IMR-90 (cell line): ENCODE data around the gene TBC1D32. TPM values are rescaled to one million over a fixed set of nuclear protein-coding genes. Genes with fewer than 3 reads are reported as not detected.

Experiments used
- ATAC-seq: fragments of 200-7000 bp; cut with Tn5 transposase; 2 replicates; pipeline ENCODE4 v1.9.1; 2020; ENCODE audit warnings: low read depth, mild to moderate bottlenecking, moderate library complexity
- BruUV-seq: library from RNA; stranded (reverse); fragments of 400-500 nt; replicated peaks from 2 replicates; lab custom pipeline; 2021; lab: Mats Ljungman, UMichigan
- CTCF ChIA-PET: fragments of 300-600 bp; formaldehyde crosslinking; extraction: SDS; loops from one replicate; lab custom pipeline; 2021; ENCODE audit warnings: antibody characterized with exemption; lab: Yijun Ruan, JAX
- POLR2A ChIA-PET: fragments of 300-600 bp; sonication (Branson Sonifier 250); formaldehyde crosslinking; loops from one replicate; lab custom pipeline; 2022; ENCODE audit warnings: antibody characterized with exemption; ENCODE audit not compliant: unreplicated experiment; lab: Charles Lee
- DNase-seq: peaks from one replicate; pipeline ENCODE4 v3.0.0; 2013
- H2AFZ ChIP-seq: replicated peaks from 2 replicates; pipeline ENCODE3; 2013; ENCODE audit warnings: low read length, mild to moderate bottlenecking; ENCODE audit not compliant: poor library complexity
- H2AK5ac ChIP-seq: 2 replicates; pipeline ENCODE4 v1.6.1; 2013; ENCODE audit warnings: low read depth, low read length, inconsistent platforms
- H2AK9ac ChIP-seq: replicated peaks from 2 replicates; pipeline ENCODE3; 2013; ENCODE audit warnings: mild to moderate bottlenecking, low read depth, low read length, moderate library complexity; ENCODE audit not compliant: poor library complexity
- H2BK120ac ChIP-seq: 2 replicates; pipeline ENCODE4 v1.6.1; 2013; ENCODE audit warnings: low read depth, low read length, inconsistent platforms
- H2BK15ac ChIP-seq: 3 replicates; pipeline ENCODE4 v1.6.1; 2013; ENCODE audit warnings: low read depth, low read length, inconsistent platforms
- H2BK20ac ChIP-seq: 2 replicates; pipeline ENCODE4 v1.6.1; 2013; ENCODE audit warnings: low read depth, mild to moderate bottlenecking, inconsistent platforms, low read length, moderate library complexity
- H2BK5ac ChIP-seq: 2 replicates; pipeline ENCODE4 v1.6.1; 2013; ENCODE audit warnings: mild to moderate bottlenecking, low read depth, low read length, inconsistent platforms; ENCODE audit not compliant: poor library complexity, severe bottlenecking
- H3K14ac ChIP-seq: replicated peaks from 2 replicates; pipeline ENCODE4 v1.6.1; 2013; ENCODE audit warnings: low read depth, low read length, inconsistent platforms
- H3K18ac ChIP-seq: 2 replicates; pipeline ENCODE4 v1.6.1; 2013; ENCODE audit warnings: low read depth, low read length, control low read depth
- H3K23ac ChIP-seq: 2 replicates; pipeline ENCODE4 v1.6.1; 2013; ENCODE audit warnings: low read depth, low read length, inconsistent platforms
- H3K27ac ChIP-seq: 2 replicates; pipeline ENCODE4 v1.5.1; 2013; ENCODE audit warnings: mild to moderate bottlenecking, control low read depth, low read length; ENCODE audit not compliant: insufficient read depth
- H3K27me3 ChIP-seq: 2 replicates; pipeline ENCODE4 v1.6.1; 2013; ENCODE audit warnings: low read length; ENCODE audit not compliant: control insufficient read depth, insufficient read depth
- H3K36me3 ChIP-seq: 2 replicates; pipeline ENCODE4 v1.6.1; 2013; ENCODE audit warnings: low read length, mixed read lengths; ENCODE audit not compliant: control insufficient read depth, insufficient read depth
- H3K4ac ChIP-seq: 2 replicates; pipeline ENCODE4 v1.6.1; 2013; ENCODE audit warnings: low read depth, low read length, inconsistent platforms
- H3K4me1 ChIP-seq: 2 replicates; pipeline ENCODE4 v1.6.1; 2013; ENCODE audit warnings: low read length, mixed read lengths; ENCODE audit not compliant: control insufficient read depth, insufficient read depth
- H3K4me2 ChIP-seq: 2 replicates; pipeline ENCODE4 v1.6.1; 2013; ENCODE audit warnings: low read depth, mild to moderate bottlenecking, control low read depth, low read length, moderate library complexity
- H3K4me3 ChIP-seq: 2 replicates; pipeline ENCODE4 v1.5.1; 2013; ENCODE audit warnings: low read depth, mild to moderate bottlenecking, control low read depth, low read length, moderate library complexity; ENCODE audit not compliant: insufficient read depth
- H3K56ac ChIP-seq: 2 replicates; pipeline ENCODE4 v1.6.1; 2013; ENCODE audit warnings: low read length, inconsistent platforms; ENCODE audit not compliant: insufficient read depth; ENCODE audit errors: extremely low read depth
- H3K79me1 ChIP-seq, 2 experiments: 2 replicates each; pipeline ENCODE4 v1.6.1; 2013; ENCODE audit warnings: low read length in 2 of 2, inconsistent platforms in 1 of 2, low read depth in 1 of 2
- H3K9ac ChIP-seq: 2 replicates; pipeline ENCODE4 v1.6.1; 2013; ENCODE audit warnings: low read depth, low read length, control low read depth
- H3K9me1 ChIP-seq: 2 replicates; pipeline ENCODE4 v1.6.1; 2013; ENCODE audit warnings: low read length, inconsistent platforms; ENCODE audit not compliant: insufficient read depth
- H3K9me3 ChIP-seq: 2 replicates; pipeline ENCODE4 v1.6.1; 2013; ENCODE audit warnings: low read length; ENCODE audit not compliant: control insufficient read depth, insufficient read depth
- H4K20me1 ChIP-seq: 2 replicates; pipeline ENCODE4 v1.6.1; 2013; ENCODE audit warnings: low read length, inconsistent platforms; ENCODE audit not compliant: insufficient read depth
- H4K5ac ChIP-seq: 2 replicates; pipeline ENCODE4 v1.6.1; 2013; ENCODE audit warnings: mild to moderate bottlenecking, low read depth, low read length, control low read depth
- H4K8ac ChIP-seq, 2 experiments: 2 replicates each; pipeline ENCODE4 v1.6.1; 2013; ENCODE audit warnings: low read depth in 2 of 2, low read length in 2 of 2, control low read depth in 1 of 2, inconsistent platforms in 1 of 2
- H4K91ac ChIP-seq: 2 replicates; pipeline ENCODE4 v1.6.1; 2013; ENCODE audit warnings: low read depth, low read length, inconsistent platforms; ENCODE audit not compliant: insufficient read depth
- NFE2L2 ChIP-seq: fragments of 150-350 bp; IDR thresholded peaks from 2 replicates; pipeline ENCODE4 v1.6.1; 2016; ENCODE audit warnings: low read depth, mild to moderate bottlenecking, low read length
- RAD21 ChIP-seq: IDR thresholded peaks from 2 replicates; pipeline ENCODE4 v1.6.1; 2012; ENCODE audit warnings: low read length, improper control_type of control experiment
- RCOR1 ChIP-seq: IDR thresholded peaks from 2 replicates; pipeline ENCODE4 v1.6.1; 2012; ENCODE audit warnings: mild to moderate bottlenecking, low read length, improper control_type of control experiment; ENCODE audit not compliant: insufficient replicate concordance
- RFX5 ChIP-seq: IDR thresholded peaks from 2 replicates; pipeline ENCODE4 v1.8.0; 2012; ENCODE audit warnings: low read depth, mild to moderate bottlenecking, low read length, moderate library complexity
- WGBS, 2 experiments: methylation state at CpG; one replicate each; pipeline versions ENCODE4 v1.1.5 to v1.1.7; 2013; ENCODE audit warnings: missing lambda C conversion rate in 2 of 2; ENCODE audit not compliant: insufficient read length in 1 of 2; ENCODE audit errors: extremely low coverage in 2 of 2; 5-methylcytosine and 5-hydroxymethylcytosine counted together
- dilution Hi-C: fragments of 300-500 bp; cut with HindIII; formaldehyde crosslinking; loops from one replicate; pipeline ENCODE4 v1.14.3; 2018; ENCODE audit warnings: low sequenced_read_pairs; ENCODE audit not compliant: unreplicated experiment
- in situ Hi-C: fragments of 300-500 bp; cut with MboI; formaldehyde crosslinking; loops from 3 replicates; pipeline ENCODE4 v1.14.3; 2019; ENCODE audit warnings: low sequenced_read_pairs, inconsistent platforms, mixed read lengths
- intact Hi-C: fragments of 100-400 bp; cut with micrococcal nuclease; formaldehyde crosslinking; loops from 2 replicates; pipeline ENCODE4 v1.10.0; 2022
- polyA plus RNA-seq, 3 experiments: library from polyadenylated mRNA; depleted of rRNA; stranded (reverse); fragments of >200 nt; gene quantifications; 2 replicates each; pipeline ENCODE4 v1.2.3, GENCODE V29; 2012; ENCODE audit warnings: low replicate concordance in 1 of 3
- total RNA-seq: library from RNA; depleted of rRNA; stranded (reverse); fragments of >200 nt; gene quantifications from 2 replicates; pipeline ENCODE4 v1.2.3, GENCODE V29; 2012
- TF ChIP-seq, protein P1 (sequence below): fragments of 150-350 bp; IDR thresholded peaks from 2 replicates; pipeline ENCODE4 v1.6.1; 2017; ENCODE audit warnings: mild to moderate bottlenecking, antibody characterized with exemption, low read length, low read depth
- TF ChIP-seq, protein P2 (sequence below): conservative IDR thresholded peaks from 2 replicates; pipeline ENCODE4 v1.5.1; 2012; ENCODE audit warnings: mild to moderate bottlenecking, low read depth, low read length, improper control_type of control experiment

TBC1D32 gene
- total and polyA plus RNA-seq, 2 of the 4 experiments (the other 2 are of a cell fraction): 3.0 to 7.2 TPM

GRCh38 chr6:121064345-121064744, 269.9 kb downstream of the TBC1D32 start:
- no peak overlapping the region for H4K8ac ChIP-seq
- dilution Hi-C loops: no loop called here
- no CpG with 5 or more reads among the region's 3 CpGs for WGBS, 2 experiments

More at GRCh38 chr6:121064345-121064744, 269.9 kb downstream of the TBC1D32 start:
- no peak for TF ChIP-seq RAD21
- TF ChIP-seq RFX5: no peak
- TF ChIP-seq RCOR1: no peak
- TF ChIP-seq, protein P1, sequence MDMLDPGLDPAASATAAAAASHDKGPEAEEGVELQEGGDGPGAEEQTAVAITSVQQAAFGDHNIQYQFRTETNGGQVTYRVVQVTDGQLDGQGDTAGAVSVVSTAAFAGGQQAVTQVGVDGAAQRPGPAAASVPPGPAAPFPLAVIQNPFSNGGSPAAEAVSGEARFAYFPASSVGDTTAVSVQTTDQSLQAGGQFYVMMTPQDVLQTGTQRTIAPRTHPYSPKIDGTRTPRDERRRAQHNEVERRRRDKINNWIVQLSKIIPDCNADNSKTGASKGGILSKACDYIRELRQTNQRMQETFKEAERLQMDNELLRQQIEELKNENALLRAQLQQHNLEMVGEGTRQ: no peak
- TF ChIP-seq, protein P2, sequence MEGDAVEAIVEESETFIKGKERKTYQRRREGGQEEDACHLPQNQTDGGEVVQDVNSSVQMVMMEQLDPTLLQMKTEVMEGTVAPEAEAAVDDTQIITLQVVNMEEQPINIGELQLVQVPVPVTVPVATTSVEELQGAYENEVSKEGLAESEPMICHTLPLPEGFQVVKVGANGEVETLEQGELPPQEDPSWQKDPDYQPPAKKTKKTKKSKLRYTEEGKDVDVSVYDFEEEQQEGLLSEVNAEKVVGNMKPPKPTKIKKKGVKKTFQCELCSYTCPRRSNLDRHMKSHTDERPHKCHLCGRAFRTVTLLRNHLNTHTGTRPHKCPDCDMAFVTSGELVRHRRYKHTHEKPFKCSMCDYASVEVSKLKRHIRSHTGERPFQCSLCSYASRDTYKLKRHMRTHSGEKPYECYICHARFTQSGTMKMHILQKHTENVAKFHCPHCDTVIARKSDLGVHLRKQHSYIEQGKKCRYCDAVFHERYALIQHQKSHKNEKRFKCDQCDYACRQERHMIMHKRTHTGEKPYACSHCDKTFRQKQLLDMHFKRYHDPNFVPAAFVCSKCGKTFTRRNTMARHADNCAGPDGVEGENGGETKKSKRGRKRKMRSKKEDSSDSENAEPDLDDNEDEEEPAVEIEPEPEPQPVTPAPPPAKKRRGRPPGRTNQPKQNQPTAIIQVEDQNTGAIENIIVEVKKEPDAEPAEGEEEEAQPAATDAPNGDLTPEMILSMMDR: no peak
- no peak for TF ChIP-seq NFE2L2
- DNase-seq (no peak), ATAC-seq (no peak)
- Histone ChIP-seq H3K27me3 (no peaks in the 10 kb centered on the region), H3K9me1 (no peaks in the 10 kb centered on the region), H3K36me3 (no peaks in the 10 kb centered on the region), H2BK5ac (no peak overlapping the region), H3K4ac (no peak overlapping the region), H4K5ac (no peak overlapping the region), H3K18ac (no peak overlapping the region), H3K4me2 (no peak overlapping the region), H2BK120ac (no peak overlapping the region), H3K14ac (no peak overlapping the region), H3K56ac (no peak overlapping the region), H2AK5ac (no peak overlapping the region), H4K91ac (no peak overlapping the region), H2AK9ac (no peak overlapping the region), H3K9me3 (no peaks in the 10 kb centered on the region; the same call in 1 of the 2 replicates), H3K23ac (no peak overlapping the region), H2AFZ (no peak overlapping the region), H2BK15ac (no peak overlapping the region), H3K4me3 (no peak overlapping the region), H4K20me1 (no peaks in the 10 kb centered on the region), H3K79me1 (no peaks in the 10 kb centered on the region), H2BK20ac (no peak overlapping the region), H3K4me1 (no peaks in the 10 kb centered on the region), H3K9ac (no peak overlapping the region), H3K27ac (no peak overlapping the region)
- BruUV-seq: no TSS peak
- POLR2A ChIA-PET: no interaction called here
- intact Hi-C loops: loop anchor here (10.0 kb wide), 1 partner anchor 780 kb away; no protein-coding TSS in a partner anchor
- in situ Hi-C loops: loop anchor here (10.0 to 25.0 kb wide), 3 partner anchors 150 to 1123 kb away; no protein-coding TSS in a partner anchor
- CTCF ChIA-PET: no interaction called here
